PC-9 (cell line): ENCODE measurements around the gene RTL1. TPM values are rescaled to one million over a fixed set of nuclear protein-coding genes. Genes with fewer than 3 reads are reported as not detected.

Source experiments
- BruUV-seq: library from RNA; stranded (reverse); fragments of 400-500 nt; replicated peaks from 2 replicates; lab custom pipeline; 2021; lab: Mats Ljungman, UMichigan
- CTCF ChIA-PET: fragments of 300-600 bp; sonication (Branson Sonifier 250); formaldehyde crosslinking; loops from one replicate; lab custom pipeline; 2022; ENCODE audit warnings: antibody characterized with exemption; lab: Charles Lee
- POLR2A ChIA-PET: fragments of 300-600 bp; sonication (Branson Sonifier 250); formaldehyde crosslinking; loops from one replicate; lab custom pipeline; 2022; ENCODE audit warnings: antibody characterized with exemption; ENCODE audit not compliant: unreplicated experiment; lab: Charles Lee
- DNase-seq, 2 experiments: peaks; one replicate each; pipeline versions ENCODE4 v3.0.0 to v3.0.0-alpha.2; 2015 to 2022; ENCODE audit warnings: mixed read lengths in 1 of 2
- H2AFZ ChIP-seq: fragments of 200-600 bp; sonication (generic); 2 replicates; pipeline ENCODE4 v1.8.1; 2017; ENCODE audit warnings: antibody characterized with exemption
- H3F3A ChIP-seq: fragments of 200-600 bp; sonication (generic); 2 replicates; pipeline ENCODE4 v1.8.1; 2017; ENCODE audit warnings: antibody characterized with exemption, mild to moderate bottlenecking, low read depth; ENCODE audit not compliant: insufficient read depth
- H3K27ac ChIP-seq: fragments of 200-600 bp; sonication (generic); 2 replicates; pipeline ENCODE4 v1.6.1; 2016; ENCODE audit warnings: mixed run types
- H3K27me3 ChIP-seq: fragments of 200-600 bp; sonication (generic); 2 replicates; pipeline ENCODE4 v1.6.1; 2016; ENCODE audit warnings: low read depth, mixed run types; ENCODE audit not compliant: insufficient read depth
- H3K36me3 ChIP-seq: fragments of 200-600 bp; sonication (generic); 2 replicates; pipeline ENCODE4 v1.6.1; 2016; ENCODE audit warnings: low read depth, mixed run types
- H3K4me1 ChIP-seq: fragments of 200-600 bp; sonication (generic); replicated peaks from 2 replicates; pipeline ENCODE4 v1.6.1; 2016; ENCODE audit warnings: mixed run types; ENCODE audit not compliant: insufficient read depth
- H3K4me2 ChIP-seq: fragments of 200-600 bp; sonication (generic); 2 replicates; pipeline ENCODE4 v1.6.1; 2017; ENCODE audit warnings: mixed run types
- H3K4me3 ChIP-seq: fragments of 200-600 bp; sonication (generic); 2 replicates; pipeline ENCODE4 v1.6.1; 2016; ENCODE audit warnings: mixed run types
- H3K79me2 ChIP-seq: fragments of 200-600 bp; sonication (generic); 2 replicates; pipeline ENCODE4 v1.6.1; 2017; ENCODE audit warnings: low read depth, mixed run types
- H3K9me2 ChIP-seq: fragments of 200-600 bp; sonication (generic); 2 replicates; pipeline ENCODE4 v1.8.1; 2017; ENCODE audit warnings: mild to moderate bottlenecking; ENCODE audit not compliant: insufficient read depth
- H3K9me3 ChIP-seq: fragments of 200-600 bp; sonication (generic); 2 replicates; pipeline ENCODE4 v1.8.1; 2016; ENCODE audit warnings: low read depth; ENCODE audit not compliant: insufficient read depth
- H4K20me1 ChIP-seq: fragments of 200-600 bp; sonication (generic); 2 replicates; pipeline ENCODE4 v1.8.1; 2017; ENCODE audit not compliant: insufficient read depth
- CTCF ChIP-seq: fragments of 200-600 bp; sonication (generic); conservative IDR thresholded peaks from 2 replicates; pipeline ENCODE4 v1.6.1; 2017; ENCODE audit warnings: mixed run types, antibody characterized with exemption, mild to moderate bottlenecking, moderate library complexity
- EZH2 ChIP-seq: fragments of 200-600 bp; sonication (generic); IDR thresholded peaks from 2 replicates; pipeline ENCODE4 v1.8.0; 2017; ENCODE audit warnings: antibody characterized with exemption, low read depth
- intact Hi-C: fragments of 100-400 bp; cut with micrococcal nuclease; formaldehyde crosslinking; loops from one replicate; pipeline ENCODE4 v1.10.0; 2022; ENCODE audit not compliant: unreplicated experiment
- total RNA-seq: library from RNA; stranded (reverse); gene quantifications from 2 replicates; pipeline ENCODE4 v1.2.3, GENCODE V29; 2021

The RTL1 gene
- total RNA-seq, 1 experiment from 2014 or later: not detected

- Histone ChIP-seq H2AFZ (no peak overlapping the region), H4K20me1 (no peaks in the 10 kb centered on the region), H3K9me3 (no peaks in the 10 kb centered on the region), H3K9me2 (no peaks in the 10 kb centered on the region), H3K36me3 (no peaks in the 10 kb centered on the region), H3K79me2 (no peaks in the 10 kb centered on the region), H3K27ac (no peak overlapping the region), H3K4me3 (no peak overlapping the region), H3K27me3 (peaks cover 17% of the 10 kb centered on the region; the same call in 1 of the 2 replicates), H3F3A (no peaks in the 10 kb centered on the region), H3K4me1 (no peaks in the 10 kb centered on the region), H3K4me2 (no peak overlapping the region)
- no peak for DNase-seq
- ChIA-PET CTCF (no interaction called here), POLR2A (no interaction called here)
- intact Hi-C loops: no loop called here
- BruUV-seq: no TSS peak
- no peak for TF ChIP-seq CTCF
- TF ChIP-seq EZH2: no peak
These were observed 8.3 kb upstream of the RTL1 start for GRCh38 chr14:100911665-100912316.

GRCh38 chr14:100910888-100911664, 7.6 kb upstream of the RTL1 start:
- no peak overlapping the region for H3K27ac ChIP-seq

GRCh38 chr14:100909439-100909838, 5.9 kb upstream of the RTL1 start:
- H3K27ac ChIP-seq: no peak overlapping the region
- ChIA-PET CTCF (no interaction called here), POLR2A (no interaction called here)
- no peak for TF ChIP-seq CTCF
- no peak for TF ChIP-seq EZH2
- no peaks in the 10 kb centered on the region for H4K20me1 ChIP-seq
- H3K9me3 ChIP-seq: no peaks in the 10 kb centered on the region
- H3K4me2 ChIP-seq: no peak overlapping the region
- H3K4me1 ChIP-seq: no peaks in the 10 kb centered on the region
- no peak overlapping the region for H2AFZ ChIP-seq
- no peaks in the 10 kb centered on the region for H3K79me2 ChIP-seq
- no peak for DNase-seq
- no TSS peak for BruUV-seq
- intact Hi-C loops: no loop called here
- H3K9me2 ChIP-seq: no peaks in the 10 kb centered on the region
- H3F3A ChIP-seq: no peaks in the 10 kb centered on the region
- H3K36me3 ChIP-seq: no peaks in the 10 kb centered on the region
- H3K4me3 ChIP-seq: no peak overlapping the region
- H3K27me3 ChIP-seq: peaks cover 29% of the 10 kb centered on the region; the same call in 1 of the 2 replicates

More at GRCh38 chr14:100910888-100911664, 7.6 kb upstream of the RTL1 start:
- no peaks in the 10 kb centered on the region for H3K9me3 ChIP-seq
- no peaks in the 10 kb centered on the region for H3K4me1 ChIP-seq
- H3F3A ChIP-seq: no peaks in the 10 kb centered on the region
- no peaks in the 10 kb centered on the region for H3K9me2 ChIP-seq
- no peaks in the 10 kb centered on the region for H3K36me3 ChIP-seq
- ChIA-PET POLR2A (no interaction called here), CTCF (no interaction called here)
- no peak overlapping the region for H3K4me2 ChIP-seq
- no peak overlapping the region for H3K4me3 ChIP-seq
- intact Hi-C loops: no loop called here
- H4K20me1 ChIP-seq: no peaks in the 10 kb centered on the region
- peaks cover 24% of the 10 kb centered on the region; the same call in 1 of the 2 replicates for H3K27me3 ChIP-seq
- no peak for DNase-seq
- TF ChIP-seq EZH2 (no peak), CTCF (no peak)
- BruUV-seq: no TSS peak
- no peaks in the 10 kb centered on the region for H3K79me2 ChIP-seq
- H2AFZ ChIP-seq: no peak overlapping the region
